ENCODE results near the gene XRCC3.

GRCh38 chr14:103711516-103712431 is 3.5 kb downstream of the XRCC3 start:
- no peak for TF ChIP-seq CTCF (IDR thresholded peaks at IDR 0.05)
- no peak for TF ChIP-seq POLR2A (IDR thresholded peaks at IDR 0.05)

Data from lower leg skin (tissue), 3 donors.